NCI-H748 (cell line): ENCODE data around the gene DMP1.
"Not testable (repeated sequence)": the region's sequence is repeated elsewhere in the genome, so short reads cannot be mapped to it uniquely, and the experiment has no call there.

Source experiments
- DNase-seq: peaks from one replicate; lab custom pipeline; 2025; ENCODE audit not compliant: unreplicated experiment; lab: John Stamatoyannopoulos, UW

The DMP1 gene

DNA sequence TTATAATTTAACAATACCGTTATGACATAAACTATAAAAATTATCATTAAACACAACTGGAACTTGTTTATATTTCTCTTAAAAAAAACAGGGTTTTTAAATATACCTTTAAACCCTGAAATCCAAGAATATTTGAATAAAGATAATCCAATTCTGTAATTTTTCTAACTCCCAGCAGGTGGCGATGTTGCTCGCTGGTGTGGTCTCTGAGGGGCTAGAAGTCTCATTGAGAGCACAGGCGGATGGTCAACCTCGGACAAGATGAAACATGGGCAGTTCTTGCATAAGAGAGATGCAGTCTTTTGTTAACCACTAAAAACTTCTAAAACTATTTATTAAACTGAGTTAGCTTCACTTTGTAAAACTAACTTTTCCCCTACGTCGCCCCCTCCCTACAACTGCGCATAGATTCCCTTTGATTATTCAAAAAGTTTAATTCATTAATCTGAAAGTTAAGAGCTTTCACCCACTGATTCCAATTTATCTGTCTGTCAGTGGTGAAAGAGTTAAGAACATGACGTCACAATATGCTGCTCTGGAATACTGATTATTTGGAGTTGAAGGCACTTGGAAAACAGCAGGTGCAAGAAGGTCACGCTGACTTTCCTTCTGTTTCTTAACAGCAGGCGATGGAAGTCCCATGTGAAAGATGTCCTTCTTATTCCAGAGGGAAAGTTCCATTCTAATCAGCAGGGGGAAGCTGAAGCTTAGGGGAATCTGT lies 29.5 kb downstream of the DMP1 start:
- peak; percentile 38 for DNase-seq

DNA sequence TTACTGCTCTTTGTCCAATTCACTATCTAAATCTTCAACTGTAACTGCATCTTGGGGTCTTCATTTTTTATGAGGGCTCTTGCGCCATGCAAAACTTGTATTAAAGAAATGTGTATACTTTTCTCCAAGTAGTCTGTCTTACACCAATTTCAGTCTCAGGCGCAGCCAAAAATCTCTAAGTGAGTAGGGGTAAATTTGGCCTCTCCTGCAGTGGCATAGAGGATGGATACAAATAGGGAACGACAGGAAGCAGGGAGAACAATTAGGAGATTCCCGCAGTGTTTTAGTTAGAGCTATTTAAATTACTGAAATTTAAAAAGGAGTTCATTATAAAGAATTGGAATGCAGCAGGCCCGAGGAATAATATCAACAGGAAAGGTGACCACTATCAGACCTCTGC lies 30.2 kb downstream of the DMP1 start:
- no peak for DNase-seq

DNA sequence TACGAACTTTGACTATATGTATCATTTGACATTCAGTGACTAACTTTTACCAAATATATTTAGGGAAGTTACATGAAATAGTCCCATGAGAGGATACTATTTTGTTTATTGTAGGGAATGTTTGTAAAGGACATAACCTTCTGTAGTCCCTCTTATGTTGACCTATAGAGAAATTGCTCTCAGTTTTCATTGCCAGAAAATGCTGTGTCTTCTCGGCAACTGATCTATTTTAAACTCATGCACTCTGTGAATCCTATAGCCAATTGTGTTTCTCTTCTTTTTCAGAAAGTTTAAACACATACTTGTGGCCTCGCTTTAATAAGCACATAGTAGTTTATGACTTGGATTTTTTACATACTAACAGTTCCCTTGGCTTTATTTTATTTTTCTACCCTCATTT lies 38.2 kb downstream of the DMP1 start:
- no peak for DNase-seq

DNA sequence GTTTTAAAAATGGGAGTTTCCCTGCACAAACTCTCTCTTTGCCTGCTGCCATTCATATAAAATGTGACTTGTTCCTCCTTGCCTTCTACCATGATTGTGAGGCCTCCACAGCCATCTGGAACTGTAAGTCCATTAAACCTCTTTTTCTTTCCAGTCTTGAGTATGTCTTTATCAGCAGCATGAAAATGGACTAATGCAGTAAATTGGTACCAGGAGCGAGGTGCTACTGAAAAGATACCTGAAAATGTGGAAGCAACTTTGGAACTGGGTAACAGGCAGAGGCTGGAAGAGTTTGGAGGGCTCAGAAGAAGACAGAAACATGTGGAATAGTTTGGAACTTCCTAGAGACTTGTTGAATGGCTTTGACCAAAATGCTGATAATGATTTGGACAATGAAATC lies 40.9 kb downstream of the DMP1 start:
- DNase-seq: not testable (repeated sequence)

DNA sequence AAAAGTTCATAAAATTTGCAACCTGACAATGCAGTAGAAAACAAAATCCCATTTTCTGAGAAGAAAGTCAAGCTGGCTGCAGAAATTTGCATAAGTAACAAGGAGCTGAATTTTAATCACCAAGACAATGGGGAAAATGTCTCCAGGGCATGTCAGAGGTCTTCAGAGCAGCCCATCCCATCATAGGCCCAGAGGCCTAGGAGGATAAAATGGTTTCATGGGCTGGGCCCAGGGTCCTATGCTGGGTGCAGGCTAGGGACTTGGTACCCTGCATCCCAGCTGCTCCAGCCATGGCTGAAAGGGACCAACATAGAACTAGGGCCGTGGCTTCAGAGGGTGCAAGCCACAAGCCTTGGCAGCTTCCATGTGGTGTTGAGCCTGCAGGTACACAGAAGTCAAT lies 42.0 kb downstream of the DMP1 start:
- DNase-seq: not testable (repeated sequence)

DNA sequence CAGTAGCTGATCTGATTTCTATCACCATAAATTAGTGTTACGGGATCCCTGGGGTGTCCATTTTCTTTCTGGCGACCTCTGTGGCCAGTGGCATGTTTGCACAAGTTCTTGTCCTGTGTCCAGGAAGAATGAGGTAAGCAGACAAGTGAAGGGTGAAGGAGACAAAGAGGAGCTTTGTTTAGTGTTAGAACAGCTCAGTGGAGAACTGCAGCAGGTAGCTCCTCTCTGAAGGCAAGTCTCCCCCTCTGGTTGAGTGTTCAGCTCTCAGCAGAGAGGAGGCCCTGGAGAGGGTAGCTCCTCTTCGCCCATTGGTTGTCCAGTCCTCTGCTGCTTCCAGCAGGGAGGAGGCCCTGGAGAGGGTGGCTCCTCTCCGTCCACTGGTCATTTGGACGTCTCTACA lies 47.2 kb downstream of the DMP1 start:
- DNase-seq: no peak

DNA sequence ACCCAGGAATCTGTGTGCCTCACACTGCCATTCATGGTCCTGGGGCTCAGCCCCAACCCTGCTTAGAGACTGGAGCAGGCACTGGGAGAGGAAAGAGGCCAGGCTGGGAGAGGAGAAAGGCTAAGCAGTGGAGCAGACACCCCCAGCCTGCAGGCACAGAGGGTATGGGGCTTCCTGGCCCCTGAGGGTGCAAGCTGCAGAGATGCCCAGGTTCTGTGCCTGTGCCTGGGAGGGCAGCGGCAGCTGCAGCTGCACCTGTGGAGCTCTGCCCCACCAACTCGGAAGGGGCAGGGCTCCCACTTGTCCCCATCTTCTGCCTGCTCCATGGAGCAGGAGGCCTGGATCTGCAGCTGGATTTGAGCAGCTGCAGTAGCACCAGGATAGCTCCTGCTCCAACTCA lies 47.9 kb downstream of the DMP1 start:
- no peak for DNase-seq

DNA sequence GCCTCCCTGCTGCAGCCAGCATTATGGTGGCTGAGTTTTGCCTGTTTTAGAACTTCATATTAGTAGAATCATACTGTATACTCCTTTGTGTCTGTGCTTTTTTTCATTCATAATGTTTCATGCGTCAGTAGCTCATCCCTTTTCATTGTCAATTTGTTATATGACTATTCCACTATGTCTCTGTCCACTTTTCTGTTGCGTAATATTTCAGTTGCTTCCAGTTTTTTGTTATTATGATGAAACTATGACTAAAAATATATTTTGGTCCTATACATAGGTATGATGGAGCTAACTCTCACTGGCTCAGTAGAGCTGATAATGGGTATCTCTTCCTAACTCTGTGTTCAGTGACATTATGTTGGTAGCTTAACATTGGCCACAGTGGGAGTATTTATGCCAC lies 48.3 kb downstream of the DMP1 start:
- no peak for DNase-seq

DNA sequence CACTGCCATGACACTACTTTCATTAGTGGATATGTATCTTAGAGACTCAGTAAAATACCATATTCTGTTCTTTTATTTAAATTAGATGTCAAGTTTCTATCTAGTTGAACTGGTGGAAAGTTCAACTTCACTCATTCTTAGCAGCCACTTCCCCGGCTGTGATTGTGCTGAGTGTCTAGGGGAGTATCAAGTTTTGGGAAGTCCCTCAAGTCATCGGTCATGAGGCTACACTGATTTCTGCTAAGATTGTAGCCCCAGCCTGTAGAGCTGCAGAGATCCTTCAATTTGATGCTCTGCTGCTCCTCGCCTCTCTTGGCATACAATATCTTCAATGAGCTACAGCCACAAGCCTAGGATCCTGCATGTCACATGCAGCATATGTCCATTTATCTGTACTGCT lies 53.9 kb downstream of the DMP1 start:
- DNase-seq: no peak

DNA sequence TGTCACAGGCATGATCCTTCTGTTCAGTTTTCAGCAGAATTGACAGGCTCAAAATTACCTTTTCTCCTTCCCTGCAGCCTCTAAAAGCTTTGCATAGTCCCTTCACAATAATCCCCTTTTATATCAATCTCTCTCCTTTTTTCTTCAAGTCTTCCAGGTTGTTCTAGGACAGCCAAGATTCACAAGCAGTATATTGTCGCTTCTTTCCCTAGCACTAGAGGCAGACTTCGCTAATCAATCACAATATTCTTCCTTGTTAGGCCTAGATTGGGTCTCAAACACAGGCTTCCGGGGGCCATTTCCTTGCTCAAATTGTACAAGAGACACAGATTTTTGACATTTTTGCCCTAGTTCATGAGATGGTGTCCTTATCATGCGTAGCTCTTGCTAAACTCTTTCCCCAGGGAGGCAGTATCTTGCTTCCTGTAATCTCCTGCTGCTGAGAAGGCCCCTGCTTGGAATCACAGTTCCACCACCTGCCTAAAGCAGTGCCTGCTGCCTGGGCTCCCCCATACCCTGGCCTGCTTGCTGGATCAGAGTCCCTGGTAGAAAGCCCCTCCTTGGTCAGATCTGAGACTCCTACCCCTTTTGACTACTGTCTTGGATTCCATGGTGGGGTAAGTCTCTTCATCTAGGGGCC lies 57.3 kb downstream of the DMP1 start:
- no peak for DNase-seq
